Spleen (tissue), 7 donors: ENCODE results near the gene DSG4.

Experiments used
- CTCF ChIP-seq, 11 experiments: fragments of 200-600 bp in 7 of 11; fragments of 450-650 bp in 4 of 11; sonication (generic) in 4 of 11; IDR thresholded peaks in 8 of 11; conservative IDR thresholded peaks in 3 of 11; 1 replicate in 7 of 11; 2 replicates in 4 of 11; pipeline versions ENCODE4 v1.4.0 to v1.8.0; 2016 to 2021; ENCODE audit warnings: antibody characterized with exemption in 11 of 11, inconsistent platforms in 4 of 11, mild to moderate bottlenecking in 1 of 11
- POLR2A ChIP-seq, 3 donors: fragments of 450-650 bp; IDR thresholded peaks; one replicate each; pipeline ENCODE4 v1.5.1; 2017; ENCODE audit warnings: antibody characterized with exemption in 3 of 3, mild to moderate bottlenecking in 1 of 3
- POLR2AphosphoS5 ChIP-seq, 3 donors: sonication (generic); formaldehyde crosslinking; IDR thresholded peaks; one replicate each; pipeline ENCODE4 v1.5.1; 2017; ENCODE audit warnings: antibody characterized with exemption in 3 of 3
- donor health status: DM: no; HTN: no; CAD: no; lungs with moderate emphysema.
- donor health status: DM: no; HTN: no; CAD: no.
- donor health status: DM: no; HTN: no; CAD: no.

GRCh38 chr18:31398191-31398590 lies 21.6 kb downstream of the DSG4 start:
- TF ChIP-seq CTCF (IDR thresholded peaks at IDR 0.05 in 8 of 11, conservative IDR thresholded peaks at IDR 0.05 in 3 of 11) (no peak), POLR2A (IDR thresholded peaks at IDR 0.05) (no peak), POLR2AphosphoS5 (IDR thresholded peaks at IDR 0.05) (no peak)
